Tibial artery (tissue), 4 donors: ENCODE results near the gene MCC.

ENCODE experiments used
- DNase-seq, 2 donors: peaks; one replicate each; pipeline ENCODE4 v3.0.0-alpha.2; 2019
- H3K27ac ChIP-seq, 2 donors: fragments of 200-600 bp; sonication (generic) in 1 of 2; 1 replicate in 1 of 2; 2 replicates in 1 of 2; pipeline ENCODE4 v1.5.1; 2018 to 2019; ENCODE audit warnings: mild to moderate bottlenecking in 1 of 2
- H3K27me3 ChIP-seq, 2 donors: fragments of 200-600 bp; sonication (generic) in 1 of 2; one replicate each; pipeline versions ENCODE4 v1.5.1 to v1.6.0; 2016 to 2019
- H3K36me3 ChIP-seq, 3 donors: fragments of 200-600 bp; sonication (generic) in 2 of 3; one replicate each; pipeline ENCODE4 v1.5.1; 2016 to 2019; ENCODE audit warnings: mild to moderate bottlenecking in 2 of 3
- H3K4me1 ChIP-seq, 4 donors: fragments of 200-600 bp; sonication (generic) in 2 of 4; 1 replicate in 3 of 4; 2 replicates in 1 of 4; pipeline ENCODE4 v1.5.1; 2016 to 2019
- H3K4me3 ChIP-seq, 2 donors: fragments of 200-600 bp; sonication (generic) in 1 of 2; 1 replicate in 1 of 2; 2 replicates in 1 of 2; pipeline ENCODE4 v1.5.1; 2018 to 2019; ENCODE audit warnings: mild to moderate bottlenecking in 2 of 2
- H3K9me3 ChIP-seq, 3 donors: fragments of 200-600 bp; sonication (generic) in 1 of 3; one replicate each; pipeline ENCODE4 v1.5.1; 2016 to 2019
- intact Hi-C: fragments of 100-400 bp; cut with DNase I; formaldehyde crosslinking; loops from one replicate; pipeline ENCODE4 v1.15.0; 2023; ENCODE audit warnings: low total_unique reads
- TF ChIP-seq, protein P1 (sequence below), 2 experiments: fragments of 200-600 bp in 1 of 2; fragments of 450-650 bp in 1 of 2; IDR thresholded peaks; one replicate each; pipeline ENCODE4 v1.5.1; 2017 to 2019; ENCODE audit warnings: antibody characterized with exemption in 2 of 2, mild to moderate bottlenecking in 1 of 2, moderate library complexity in 1 of 2

MCC gene

DNA sequence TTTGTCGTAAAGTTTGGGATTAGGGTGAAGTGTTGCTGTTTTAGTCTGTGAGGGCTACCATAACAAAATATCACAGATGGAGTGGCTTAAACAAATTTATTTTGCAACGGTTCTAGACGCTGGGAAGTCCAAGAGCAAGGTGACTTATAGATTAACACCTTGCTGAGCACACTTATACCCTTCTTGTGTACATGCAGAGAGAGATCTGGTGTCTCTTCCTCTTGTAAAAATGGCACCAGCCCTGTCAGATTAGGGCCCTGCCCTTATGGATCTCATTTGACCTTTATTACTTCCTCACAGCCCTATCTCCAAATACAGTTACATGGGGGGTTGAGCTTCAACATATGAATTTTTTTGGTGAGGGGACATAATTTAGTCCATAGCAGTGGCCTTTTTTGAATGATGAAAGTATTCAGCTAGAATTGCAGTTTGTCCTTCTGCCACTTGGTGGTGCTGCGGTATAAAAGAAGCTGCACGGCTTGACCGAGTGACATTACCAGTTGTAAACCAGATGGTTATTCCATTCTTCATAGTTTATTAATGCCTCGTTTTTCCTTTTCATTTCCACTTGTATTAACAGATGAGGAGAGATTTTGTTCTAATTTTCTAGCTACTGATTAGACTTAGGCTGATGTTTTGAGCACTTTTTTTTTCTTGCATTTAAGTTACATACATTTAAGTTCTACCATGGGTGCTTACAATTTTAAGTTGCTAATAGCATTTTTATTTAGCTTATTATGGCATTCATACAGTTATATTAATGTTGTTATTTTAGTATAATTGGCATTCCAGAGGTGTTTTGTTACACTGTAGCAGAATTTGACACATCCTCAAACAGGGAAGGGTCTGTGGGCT is 492.3 kb downstream of the MCC start:
- Histone ChIP-seq H3K4me3 (no peak overlapping the region), H3K36me3 (peaks cover 0 to 37% (median 6%) of the 10 kb centered on the region in 3 donors), H3K27ac (no peak overlapping the region), H3K27me3 (no peaks in the 10 kb centered on the region), H3K4me1 (peaks cover 0 to 6% (median 1%) of the 10 kb centered on the region in 4 donors), H3K9me3 (no peaks in the 10 kb centered on the region)
- TF ChIP-seq, protein P1, sequence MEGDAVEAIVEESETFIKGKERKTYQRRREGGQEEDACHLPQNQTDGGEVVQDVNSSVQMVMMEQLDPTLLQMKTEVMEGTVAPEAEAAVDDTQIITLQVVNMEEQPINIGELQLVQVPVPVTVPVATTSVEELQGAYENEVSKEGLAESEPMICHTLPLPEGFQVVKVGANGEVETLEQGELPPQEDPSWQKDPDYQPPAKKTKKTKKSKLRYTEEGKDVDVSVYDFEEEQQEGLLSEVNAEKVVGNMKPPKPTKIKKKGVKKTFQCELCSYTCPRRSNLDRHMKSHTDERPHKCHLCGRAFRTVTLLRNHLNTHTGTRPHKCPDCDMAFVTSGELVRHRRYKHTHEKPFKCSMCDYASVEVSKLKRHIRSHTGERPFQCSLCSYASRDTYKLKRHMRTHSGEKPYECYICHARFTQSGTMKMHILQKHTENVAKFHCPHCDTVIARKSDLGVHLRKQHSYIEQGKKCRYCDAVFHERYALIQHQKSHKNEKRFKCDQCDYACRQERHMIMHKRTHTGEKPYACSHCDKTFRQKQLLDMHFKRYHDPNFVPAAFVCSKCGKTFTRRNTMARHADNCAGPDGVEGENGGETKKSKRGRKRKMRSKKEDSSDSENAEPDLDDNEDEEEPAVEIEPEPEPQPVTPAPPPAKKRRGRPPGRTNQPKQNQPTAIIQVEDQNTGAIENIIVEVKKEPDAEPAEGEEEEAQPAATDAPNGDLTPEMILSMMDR (IDR thresholded peaks at IDR 0.05) = peak; percentile 82
- intact Hi-C loops = no loop called here
- peak; percentile 71 to 75 for DNase-seq

DNA sequence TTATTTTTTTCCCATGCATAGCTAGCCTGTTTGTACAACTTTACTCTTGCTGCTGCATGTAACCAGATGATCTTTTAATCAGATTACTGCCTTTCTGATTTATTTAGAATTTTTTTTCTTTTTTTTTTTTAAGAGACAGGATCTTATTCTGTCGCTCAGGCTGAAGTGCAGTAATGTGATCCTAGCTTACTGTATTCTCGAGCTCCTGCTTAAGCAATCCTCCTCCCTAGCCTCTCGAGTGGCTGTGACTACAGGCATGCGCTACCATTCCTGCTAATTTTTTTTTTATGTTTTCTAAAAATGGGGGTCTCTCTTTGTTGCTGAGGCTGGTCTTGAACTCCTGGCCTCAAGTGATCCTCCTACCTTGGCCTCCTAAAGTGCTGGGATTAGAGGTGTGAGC is 502.0 kb downstream of the MCC start:
- Histone ChIP-seq H3K4me3 (no peak overlapping the region), H3K36me3 (peaks cover 0 to 6% (median 0%) of the 10 kb centered on the region in 3 donors), H3K4me1 (peaks cover 0 to 9% (median 0%) of the 10 kb centered on the region in 4 donors), H3K9me3 (no peaks in the 10 kb centered on the region), H3K27me3 (no peaks in the 10 kb centered on the region), H3K27ac (no peak overlapping the region)
- DNase-seq = no peak
- TF ChIP-seq, protein P1 (IDR thresholded peaks at IDR 0.05) = no peak
- intact Hi-C loops = no loop called here

DNA sequence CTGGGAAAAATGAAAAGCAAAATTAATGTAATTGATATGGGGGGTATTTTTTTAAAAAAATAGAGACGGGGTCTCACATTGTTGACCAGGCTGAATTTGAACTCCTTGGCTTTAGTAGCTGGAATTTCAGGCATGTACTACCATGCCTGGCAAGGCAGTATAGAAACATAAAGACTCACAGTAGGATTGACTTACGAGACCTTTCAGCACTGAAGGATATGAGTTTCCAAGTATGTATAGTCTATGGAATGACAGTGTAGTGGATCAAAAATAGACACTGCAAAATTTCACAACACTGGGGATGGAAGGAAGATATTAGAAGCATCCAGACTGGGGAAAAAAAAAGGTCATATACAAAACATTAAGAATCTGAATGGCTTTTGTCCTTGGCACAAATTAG is 504.9 kb downstream of the MCC start:
- DNase-seq = no peak
- Histone ChIP-seq H3K9me3 (no peaks in the 10 kb centered on the region), H3K4me1 (peaks cover 0 to 21% (median 10%) of the 10 kb centered on the region in 4 donors), H3K4me3 (no peak overlapping the region), H3K36me3 (peaks cover 0 to 6% (median 0%) of the 10 kb centered on the region in 3 donors), H3K27ac (no peak overlapping the region), H3K27me3 (no peaks in the 10 kb centered on the region)
- TF ChIP-seq, protein P1 (IDR thresholded peaks at IDR 0.05) = no peak
- intact Hi-C loops = no loop called here

DNA sequence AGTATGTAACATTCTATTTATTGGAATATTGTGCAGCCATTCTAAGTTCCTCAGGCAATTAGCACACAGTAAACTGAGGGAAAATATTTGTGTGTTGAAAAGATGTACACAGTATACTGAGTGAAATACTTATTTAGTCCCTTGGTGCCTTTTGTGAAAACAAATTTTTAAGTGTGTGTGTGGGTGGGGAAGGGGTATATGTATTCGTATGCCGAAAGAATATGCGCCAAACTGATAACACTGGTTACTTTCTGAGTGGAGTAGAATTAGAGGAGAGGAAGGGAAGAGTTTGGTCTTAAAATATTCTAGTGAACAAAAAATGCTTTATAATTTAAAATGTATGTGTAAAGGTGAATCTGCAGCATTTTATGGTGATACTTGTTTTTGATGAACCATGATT is 508.5 kb downstream of the MCC start:
- H3K36me3 ChIP-seq = no peaks in the 10 kb centered on the region
- no peak overlapping the region for H3K4me3 ChIP-seq
- no peaks in the 10 kb centered on the region for H3K9me3 ChIP-seq
- H3K27ac ChIP-seq = no peak overlapping the region
- intact Hi-C loops = loop anchor here (5.0 kb wide), 1 partner anchor 57 kb away; the partner anchor contains the start of gene REEP5
- peaks cover 0 to 32% (median 15%) of the 10 kb centered on the region in 4 donors for H3K4me1 ChIP-seq
- H3K27me3 ChIP-seq = no peaks in the 10 kb centered on the region
- DNase-seq = no peak
- TF ChIP-seq, protein P1 (IDR thresholded peaks at IDR 0.05) = no peak

DNA sequence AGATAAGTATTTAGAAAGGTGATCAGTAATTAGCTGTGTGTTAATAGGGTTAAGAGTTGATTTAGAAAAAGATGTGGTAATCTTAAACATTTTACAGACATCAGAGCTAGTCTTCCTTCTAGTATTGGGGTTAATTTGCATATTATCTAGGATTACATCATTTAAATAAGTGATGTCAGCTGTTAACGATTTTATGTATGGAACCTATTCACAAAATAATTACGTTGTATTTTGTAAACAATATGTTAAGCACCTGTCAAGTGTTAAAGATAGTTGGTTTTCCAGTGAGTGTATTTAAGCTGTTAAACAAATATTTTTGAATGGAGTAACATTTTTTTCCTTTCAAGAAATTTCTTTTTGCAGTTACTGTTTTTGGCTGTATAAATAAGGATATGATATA is 509.4 kb downstream of the MCC start:
- H3K4me3 ChIP-seq = no peak overlapping the region
- intact Hi-C loops = loop anchor here (5.0 kb wide), 1 partner anchor 57 kb away; the partner anchor contains the start of gene REEP5

More for the DNA sequence above, 509.4 kb downstream of the MCC start:
- Histone ChIP-seq H3K27ac (no peak overlapping the region), H3K27me3 (no peaks in the 10 kb centered on the region), H3K4me1 (peaks cover 0 to 32% (median 15%) of the 10 kb centered on the region in 4 donors), H3K9me3 (no peaks in the 10 kb centered on the region), H3K36me3 (no peaks in the 10 kb centered on the region)
- DNase-seq = no peak
- TF ChIP-seq, protein P1 (IDR thresholded peaks at IDR 0.05) = no peak
